ENCODE data around the gene GBP4. TPM values are rescaled to one million over a fixed set of nuclear protein-coding genes. Genes with fewer than 3 reads are reported as not detected.

GBP4 gene
- polyA plus RNA-seq, 1 experiment = not detected

DNA sequence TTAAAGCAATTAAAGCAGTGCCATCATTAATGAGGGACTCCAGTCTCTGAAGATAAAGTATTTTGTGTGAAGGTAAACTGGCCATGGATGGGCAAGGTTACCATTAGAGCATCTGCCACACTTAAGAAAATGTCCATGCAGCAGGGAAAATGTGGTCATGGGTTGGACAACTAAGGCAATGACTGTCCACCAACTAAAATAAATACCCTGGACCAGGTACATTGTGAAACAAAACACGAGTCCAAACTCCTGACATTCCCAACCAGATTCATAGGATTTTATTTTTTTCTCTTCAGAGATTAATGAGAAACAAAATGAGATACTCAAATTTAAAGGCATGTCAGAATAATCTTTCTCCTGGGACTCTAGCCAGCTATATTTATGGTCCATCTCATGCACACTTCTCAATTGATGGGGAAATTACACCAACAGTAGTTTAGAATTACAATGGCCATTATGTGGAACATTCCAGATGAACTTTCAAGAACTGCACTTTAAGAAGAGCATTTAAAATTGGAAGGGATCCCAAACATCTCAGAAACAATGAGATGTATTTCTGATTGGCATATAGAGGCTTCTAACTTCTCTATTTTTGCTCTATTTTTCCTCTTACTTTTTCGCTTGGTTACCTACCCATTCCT is 31.0 kb downstream of the GBP4 start:
- no peak for TF ChIP-seq CTCF (IDR thresholded peaks at IDR 0.05; ENCODE audit: low read depth, low read length)
- Histone ChIP-seq H3K27ac (ENCODE audit: low read depth, low read length) (no peak overlapping the region), H3K27me3 (ENCODE audit: control insufficient read depth, insufficient read depth, low read length) (no peaks in the 10 kb centered on the region), H3K9me3 (ENCODE audit: control insufficient read depth, insufficient read depth, low read length) (no peaks in the 10 kb centered on the region), H3K4me3 (ENCODE audit: low read depth, low read length) (no peak overlapping the region)
- POLR2A ChIA-PET = no interaction called here
- CTCF ChIA-PET = interaction anchor here (0.9 kb wide), 1 partner anchor 14 kb away, joined by 3 read pairs; no protein-coding TSS in a partner anchor
- DNase-seq (ENCODE audit: low read depth, low spot score) = no peak

GRCh38 chr1:89166705-89167104 is 32.0 kb downstream of the GBP4 start:
- CTCF ChIA-PET = interaction anchor here (0.5 kb wide), 1 partner anchor 1685 kb away, joined by 11 read pairs; no protein-coding TSS in a partner anchor

DNA sequence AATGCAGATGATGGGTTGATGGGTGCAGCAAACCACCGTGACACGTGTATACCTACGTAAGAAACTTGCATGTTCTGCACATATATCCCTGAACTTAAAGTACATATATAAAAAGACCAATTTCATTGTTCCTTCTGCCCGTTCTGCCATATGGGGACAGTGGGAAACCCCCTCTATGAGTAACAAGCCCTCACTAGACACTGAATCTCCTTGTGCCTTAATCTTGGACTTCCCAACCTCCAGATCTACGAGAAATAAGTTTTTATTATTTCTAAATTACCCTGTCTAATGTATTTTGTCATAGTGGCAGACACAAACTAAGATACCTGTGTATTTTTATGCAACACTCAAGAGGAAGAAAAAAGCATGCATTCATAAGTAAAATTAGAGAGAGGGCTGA is 32.9 kb downstream of the GBP4 start:
- no peaks in the 10 kb centered on the region for H3K9me3 ChIP-seq (ENCODE audit: control insufficient read depth, insufficient read depth, low read length)
- H3K27me3 ChIP-seq (ENCODE audit: control insufficient read depth, insufficient read depth, low read length) = no peaks in the 10 kb centered on the region
- H3K4me3 ChIP-seq (ENCODE audit: low read depth, low read length) = no peak overlapping the region
- POLR2A ChIA-PET = no interaction called here
- H3K27ac ChIP-seq (ENCODE audit: low read depth, low read length) = no peak overlapping the region
- no peak for DNase-seq (ENCODE audit: low read depth, low spot score)
- CTCF ChIA-PET = no interaction called here
- no peak for TF ChIP-seq CTCF (IDR thresholded peaks at IDR 0.05; ENCODE audit: low read depth, low read length)

More at GRCh38 chr1:89166705-89167104, 32.0 kb downstream of the GBP4 start:
- no peak overlapping the region for H3K27ac ChIP-seq (ENCODE audit: low read depth, low read length)
- POLR2A ChIA-PET = no interaction called here
- no peak overlapping the region for H3K4me3 ChIP-seq (ENCODE audit: low read depth, low read length)
- no peaks in the 10 kb centered on the region for H3K9me3 ChIP-seq (ENCODE audit: control insufficient read depth, insufficient read depth, low read length)
- no peak for DNase-seq (ENCODE audit: low read depth, low spot score)
- TF ChIP-seq CTCF (IDR thresholded peaks at IDR 0.05; ENCODE audit: low read depth, low read length) = no peak
- no peaks in the 10 kb centered on the region for H3K27me3 ChIP-seq (ENCODE audit: control insufficient read depth, insufficient read depth, low read length)

- ChIA-PET POLR2A (no interaction called here), CTCF (no interaction called here)
- Histone ChIP-seq H3K27me3 (ENCODE audit: control insufficient read depth, insufficient read depth, low read length) (peaks cover 3% of the 10 kb centered on the region), H3K4me3 (ENCODE audit: low read depth, low read length) (no peak overlapping the region), H3K9me3 (ENCODE audit: control insufficient read depth, insufficient read depth, low read length) (no peaks in the 10 kb centered on the region), H3K27ac (ENCODE audit: low read depth, low read length) (no peak overlapping the region)
- TF ChIP-seq CTCF (IDR thresholded peaks at IDR 0.05; ENCODE audit: low read depth, low read length) = no peak
- no peak for DNase-seq (ENCODE audit: low read depth, low spot score)
Observed at GRCh38 chr1:89151047-89151446, 47.7 kb downstream of the GBP4 start.

DNA sequence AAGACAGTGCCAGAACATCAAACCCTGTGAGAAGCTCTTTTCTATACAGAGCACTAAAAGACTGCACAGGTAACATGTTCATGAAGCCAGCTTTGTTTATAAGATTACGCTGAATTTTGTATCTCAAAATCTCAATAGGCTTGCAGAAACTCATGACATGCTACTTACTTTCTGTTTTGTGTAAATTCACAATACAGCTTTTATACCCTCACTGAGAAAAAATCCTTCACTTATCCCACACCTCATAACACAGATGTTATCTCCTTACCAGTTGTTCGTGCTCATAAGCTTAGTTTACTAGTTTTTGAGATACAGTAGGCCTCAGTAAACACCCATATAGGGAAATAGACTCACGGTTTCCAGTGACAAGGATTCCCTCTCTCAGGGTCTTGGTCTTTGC is 48.8 kb downstream of the GBP4 start:
- ChIA-PET CTCF (interaction anchor here (1.4 to 4.2 kb wide), 5 partner anchors 60 to 166 kb away, joined by 4 to 36 read pairs (median 14); no protein-coding TSS in a partner anchor), POLR2A (no interaction called here)
- no peak for DNase-seq (ENCODE audit: low read depth, low spot score)
- TF ChIP-seq CTCF (IDR thresholded peaks at IDR 0.05; ENCODE audit: low read depth, low read length) = no peak
- H3K27ac ChIP-seq (ENCODE audit: low read depth, low read length) = no peak overlapping the region
- H3K4me3 ChIP-seq (ENCODE audit: low read depth, low read length) = no peak overlapping the region
- H3K9me3 ChIP-seq (ENCODE audit: control insufficient read depth, insufficient read depth, low read length) = no peaks in the 10 kb centered on the region
- H3K27me3 ChIP-seq (ENCODE audit: control insufficient read depth, insufficient read depth, low read length) = peaks cover 3% of the 10 kb centered on the region

All from AG04450 (cell line).